ENCODE data around the gene PAX5.

The PAX5 gene

GRCh38 chr9:37026931-37027581, 7.0 kb downstream of the PAX5 start:
- DNase-seq: peak; percentile 75
- in situ Hi-C loops (cut with MboI; ENCODE audit: low pct_unique_long_range_greater_than_20kb, low sequenced_read_pairs): no loop called here

GRCh38 chr9:37026113-37026930, 7.7 kb downstream of the PAX5 start:
- peak; percentile 62 for DNase-seq
- in situ Hi-C loops (cut with MboI; ENCODE audit: low pct_unique_long_range_greater_than_20kb, low sequenced_read_pairs): no loop called here

GRCh38 chr9:37025823-37026112, 8.3 kb downstream of the PAX5 start:
- no peak for DNase-seq
- in situ Hi-C loops (cut with MboI; ENCODE audit: low pct_unique_long_range_greater_than_20kb, low sequenced_read_pairs): no loop called here

GRCh38 chr9:37025071-37025822, 8.8 kb downstream of the PAX5 start:
- DNase-seq: peak; percentile 71
- in situ Hi-C loops (cut with MboI; ENCODE audit: low pct_unique_long_range_greater_than_20kb, low sequenced_read_pairs): no loop called here

GRCh38 chr9:37017546-37017945, 16.5 kb downstream of the PAX5 start:
- no peak for DNase-seq
- in situ Hi-C loops (cut with MboI; ENCODE audit: low pct_unique_long_range_greater_than_20kb, low sequenced_read_pairs): no loop called here

DNA sequence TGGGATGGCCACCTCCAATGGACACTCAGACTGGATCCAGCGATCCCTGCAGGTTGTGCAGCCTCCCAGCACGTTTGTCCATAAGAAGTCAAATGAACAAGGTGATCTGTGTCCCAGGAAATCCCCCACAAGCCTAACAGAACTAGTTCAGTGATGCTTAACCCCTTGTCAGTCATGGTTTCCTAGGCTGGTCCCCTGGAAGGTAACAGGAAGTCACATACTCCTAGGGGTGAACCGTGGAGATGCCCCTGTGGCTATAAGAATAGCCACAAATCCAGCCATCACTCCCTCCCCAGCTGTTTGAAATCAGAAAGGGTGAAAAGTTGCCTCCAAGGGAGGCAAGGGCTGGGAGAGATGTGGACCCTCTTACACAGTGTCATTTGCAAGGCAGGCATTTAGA, 22.5 kb downstream of the PAX5 start:
- in situ Hi-C loops (cut with MboI; ENCODE audit: low pct_unique_long_range_greater_than_20kb, low sequenced_read_pairs): no loop called here
- no peak for DNase-seq

DNA sequence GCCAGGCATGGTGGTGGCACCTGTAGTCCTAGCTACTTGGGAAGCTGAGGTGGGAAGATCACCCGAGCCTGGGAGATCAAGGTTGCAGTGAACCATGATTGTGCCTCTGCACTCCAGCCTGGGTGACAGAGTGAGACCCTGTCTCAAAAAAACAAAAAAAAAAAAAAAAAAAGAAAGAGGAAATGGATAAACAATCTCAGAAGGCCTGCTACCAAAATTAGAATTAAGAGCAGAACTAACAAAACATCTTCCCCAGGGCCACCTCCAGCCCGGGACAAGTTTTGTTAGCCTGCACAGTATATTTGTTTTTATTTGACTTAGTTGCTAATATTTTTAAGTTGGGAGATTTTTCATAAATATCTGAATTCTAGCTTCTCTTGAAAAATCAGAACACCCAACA, 23.1 kb downstream of the PAX5 start:
- in situ Hi-C loops (cut with MboI; ENCODE audit: low pct_unique_long_range_greater_than_20kb, low sequenced_read_pairs): no loop called here

GRCh38 chr9:37010180-37010579, 23.9 kb downstream of the PAX5 start:
- in situ Hi-C loops (cut with MboI; ENCODE audit: low pct_unique_long_range_greater_than_20kb, low sequenced_read_pairs): no loop called here
- DNase-seq: no peak

More for the DNA sequence above, 23.1 kb downstream of the PAX5 start:
- no peak for DNase-seq

GRCh38 chr9:37007295-37007694, 26.8 kb downstream of the PAX5 start:
- in situ Hi-C loops (cut with MboI; ENCODE audit: low pct_unique_long_range_greater_than_20kb, low sequenced_read_pairs): no loop called here
- DNase-seq: no peak

GRCh38 chr9:37005517-37006140, 28.4 kb downstream of the PAX5 start:
- in situ Hi-C loops (cut with MboI; ENCODE audit: low pct_unique_long_range_greater_than_20kb, low sequenced_read_pairs): no loop called here
- no peak for DNase-seq

DNA sequence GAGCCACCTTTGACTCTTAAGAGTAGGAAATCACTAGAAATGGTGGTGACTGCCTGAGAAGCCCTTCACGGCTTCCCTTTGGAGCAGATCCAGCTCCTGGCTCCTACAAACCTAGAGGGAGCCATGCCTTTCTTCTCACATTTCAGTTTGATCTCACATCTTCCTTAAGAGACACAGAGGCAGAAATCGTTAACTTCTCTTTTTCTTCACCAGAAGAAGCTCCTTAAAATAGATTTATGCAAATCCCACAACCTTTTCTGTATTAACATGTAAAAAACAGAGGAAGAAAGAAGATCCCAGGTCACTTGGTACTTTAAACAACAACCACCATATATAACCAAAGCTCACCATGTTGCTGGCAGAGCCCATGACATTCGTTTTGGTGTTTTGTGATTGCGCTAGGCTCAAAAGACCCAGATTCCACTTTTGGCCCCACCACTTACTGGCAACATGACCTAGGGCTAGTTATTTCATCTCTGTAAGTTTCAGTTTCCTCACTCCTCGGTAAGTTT, 29.6 kb downstream of the PAX5 start:
- in situ Hi-C loops (cut with MboI; ENCODE audit: low pct_unique_long_range_greater_than_20kb, low sequenced_read_pairs): no loop called here
- DNase-seq: peak; percentile 33

GRCh38 chr9:37002413-37003217, 31.5 kb downstream of the PAX5 start:
- no peak for DNase-seq
- in situ Hi-C loops (cut with MboI; ENCODE audit: low pct_unique_long_range_greater_than_20kb, low sequenced_read_pairs): no loop called here

DNA sequence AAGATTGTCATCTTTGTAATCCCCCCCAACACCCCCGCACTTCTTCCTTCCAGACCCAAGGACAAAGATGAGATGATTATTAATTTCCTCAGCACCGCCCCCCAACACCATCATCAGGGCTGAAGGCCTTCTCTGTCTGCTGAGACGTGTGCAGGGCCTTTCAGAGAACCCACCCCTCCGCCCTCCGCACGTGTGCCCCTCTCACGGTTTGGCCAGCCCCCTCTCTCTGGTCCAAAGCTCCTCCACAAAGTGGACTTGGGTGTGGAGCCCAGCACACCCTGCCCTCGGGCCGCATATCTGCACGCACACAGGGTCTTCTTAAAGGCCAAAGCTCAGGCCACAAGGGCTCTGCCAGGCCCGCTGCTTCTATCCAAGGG, 32.0 kb downstream of the PAX5 start:
- in situ Hi-C loops (cut with MboI; ENCODE audit: low pct_unique_long_range_greater_than_20kb, low sequenced_read_pairs): no loop called here

GRCh38 chr9:37001459-37001858, 32.6 kb downstream of the PAX5 start:
- in situ Hi-C loops (cut with MboI; ENCODE audit: low pct_unique_long_range_greater_than_20kb, low sequenced_read_pairs): no loop called here
- DNase-seq: no peak

More for the DNA sequence above, 32.0 kb downstream of the PAX5 start:
- no peak for DNase-seq

GRCh38 chr9:36999728-37000333, 34.2 kb downstream of the PAX5 start:
- DNase-seq: no peak
- in situ Hi-C loops (cut with MboI; ENCODE audit: low pct_unique_long_range_greater_than_20kb, low sequenced_read_pairs): no loop called here

DNA sequence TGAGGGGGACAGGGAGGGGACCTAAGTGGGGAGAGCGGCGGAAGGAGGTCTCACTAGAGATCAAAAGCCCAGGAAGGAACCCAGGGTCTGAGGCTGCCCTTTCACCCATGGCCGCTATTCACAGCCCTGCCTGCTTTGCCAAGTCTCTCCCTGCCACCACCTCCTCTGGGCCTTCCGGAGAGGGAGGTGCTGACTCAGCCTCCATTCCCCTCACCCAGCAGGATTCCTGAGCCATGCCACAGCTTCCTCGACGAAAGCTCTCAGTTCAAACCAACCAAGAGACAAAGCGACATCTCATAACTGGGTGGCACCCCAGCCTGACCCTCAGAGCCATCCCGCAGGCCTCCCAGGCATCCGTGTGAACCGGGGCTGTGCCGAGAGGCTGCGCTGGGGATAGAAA, 36.7 kb downstream of the PAX5 start:
- no peak for DNase-seq
- in situ Hi-C loops (cut with MboI; ENCODE audit: low pct_unique_long_range_greater_than_20kb, low sequenced_read_pairs): no loop called here

DNA sequence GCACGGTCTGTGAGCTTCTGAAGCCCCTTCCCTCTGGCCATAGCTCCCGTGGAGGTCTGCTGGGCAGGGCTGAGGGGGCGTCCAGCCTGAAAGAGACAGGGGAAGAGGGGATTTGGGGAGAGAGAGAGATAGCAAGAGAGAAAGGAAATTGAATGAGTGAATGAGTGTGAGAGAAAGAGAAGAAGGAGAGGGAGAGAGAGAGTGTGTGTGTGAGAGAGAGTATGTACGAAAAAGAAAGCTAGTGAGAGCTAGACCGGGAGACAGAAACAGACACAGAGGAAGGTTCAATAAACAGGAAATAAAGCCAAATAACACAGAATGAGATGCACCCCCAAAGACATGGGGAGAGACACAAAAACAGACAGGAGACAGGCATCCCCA, 37.4 kb downstream of the PAX5 start:
- in situ Hi-C loops (cut with MboI; ENCODE audit: low pct_unique_long_range_greater_than_20kb, low sequenced_read_pairs): no loop called here
- DNase-seq: no peak

DNA sequence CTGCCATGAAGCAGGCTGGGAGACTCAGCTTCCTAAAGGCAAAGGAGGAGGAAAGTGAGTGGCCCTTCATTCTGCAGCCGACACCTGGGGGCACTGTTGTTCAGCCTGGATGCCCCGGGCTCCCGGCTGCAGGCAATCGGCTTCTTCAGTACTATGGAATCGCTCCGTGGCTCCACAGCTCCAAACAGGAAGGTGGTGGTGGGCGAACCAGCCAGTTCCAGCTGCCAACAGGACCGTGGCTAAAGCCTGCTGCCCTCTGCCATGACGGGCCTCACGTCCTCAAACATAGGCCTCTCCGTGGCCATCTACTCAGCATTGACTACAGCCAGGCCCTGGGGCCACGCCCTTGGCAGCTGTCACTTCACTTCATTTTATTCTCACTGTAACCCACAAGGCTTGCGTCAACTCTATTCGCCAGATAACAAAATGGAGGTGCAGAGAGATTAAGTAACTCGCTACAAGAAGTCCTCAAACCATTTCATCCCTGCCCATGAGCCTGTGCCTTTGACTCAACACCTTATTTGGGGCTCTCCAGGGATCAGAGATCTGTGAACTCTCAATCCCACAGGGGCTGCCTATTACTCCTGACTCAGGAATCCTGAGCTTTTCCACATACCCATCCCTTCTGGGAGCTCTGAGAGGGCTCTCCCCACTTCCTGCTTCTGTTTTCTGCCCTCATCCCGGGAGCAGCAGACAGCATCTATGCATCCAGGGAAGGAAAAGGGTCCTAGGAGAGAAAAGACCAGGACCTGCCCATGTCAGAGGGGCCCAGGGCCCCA, 38.0 kb downstream of the PAX5 start:
- in situ Hi-C loops (cut with MboI; ENCODE audit: low pct_unique_long_range_greater_than_20kb, low sequenced_read_pairs): no loop called here
- peak; percentile 63 for DNase-seq

Data from KBM-7 (cell line).